ENCODE measurements around the gene ABHD17C.

DNA sequence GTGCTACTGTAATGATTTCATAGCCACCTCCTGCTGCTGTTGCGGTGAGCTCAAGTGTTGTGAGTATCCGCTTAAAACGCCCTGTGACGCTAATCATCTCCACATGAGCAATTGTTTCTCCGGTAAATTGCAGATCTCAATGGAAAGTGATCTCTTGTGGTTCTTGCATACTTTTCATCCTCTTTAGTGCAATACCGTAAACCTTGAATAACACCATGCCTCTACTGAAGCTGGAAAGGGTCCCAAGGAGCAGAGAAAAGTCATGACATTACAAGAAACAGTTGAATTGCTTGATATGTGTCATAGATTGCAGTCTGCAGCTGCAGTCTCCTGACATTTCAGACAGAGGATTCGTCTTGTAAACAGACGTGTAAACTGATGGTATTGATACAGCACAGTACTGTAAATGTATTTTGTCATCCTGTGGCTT, 78.0 kb downstream of the ABHD17C start:
- TF ChIP-seq GABPA (IDR thresholded peaks at IDR 0.05; ENCODE audit: low read depth) (no peak), CTCF (IDR thresholded peaks at IDR 0.05; ENCODE audit: insufficient read depth, low read length) (no peak), POLR2AphosphoS5 (IDR thresholded peaks at IDR 0.05; ENCODE audit: low read depth) (no peak), SPI1 (IDR thresholded peaks at IDR 0.05; ENCODE audit: borderline replicate concordance, low read depth) (no peak)
- TF ChIP-seq, protein P1, sequence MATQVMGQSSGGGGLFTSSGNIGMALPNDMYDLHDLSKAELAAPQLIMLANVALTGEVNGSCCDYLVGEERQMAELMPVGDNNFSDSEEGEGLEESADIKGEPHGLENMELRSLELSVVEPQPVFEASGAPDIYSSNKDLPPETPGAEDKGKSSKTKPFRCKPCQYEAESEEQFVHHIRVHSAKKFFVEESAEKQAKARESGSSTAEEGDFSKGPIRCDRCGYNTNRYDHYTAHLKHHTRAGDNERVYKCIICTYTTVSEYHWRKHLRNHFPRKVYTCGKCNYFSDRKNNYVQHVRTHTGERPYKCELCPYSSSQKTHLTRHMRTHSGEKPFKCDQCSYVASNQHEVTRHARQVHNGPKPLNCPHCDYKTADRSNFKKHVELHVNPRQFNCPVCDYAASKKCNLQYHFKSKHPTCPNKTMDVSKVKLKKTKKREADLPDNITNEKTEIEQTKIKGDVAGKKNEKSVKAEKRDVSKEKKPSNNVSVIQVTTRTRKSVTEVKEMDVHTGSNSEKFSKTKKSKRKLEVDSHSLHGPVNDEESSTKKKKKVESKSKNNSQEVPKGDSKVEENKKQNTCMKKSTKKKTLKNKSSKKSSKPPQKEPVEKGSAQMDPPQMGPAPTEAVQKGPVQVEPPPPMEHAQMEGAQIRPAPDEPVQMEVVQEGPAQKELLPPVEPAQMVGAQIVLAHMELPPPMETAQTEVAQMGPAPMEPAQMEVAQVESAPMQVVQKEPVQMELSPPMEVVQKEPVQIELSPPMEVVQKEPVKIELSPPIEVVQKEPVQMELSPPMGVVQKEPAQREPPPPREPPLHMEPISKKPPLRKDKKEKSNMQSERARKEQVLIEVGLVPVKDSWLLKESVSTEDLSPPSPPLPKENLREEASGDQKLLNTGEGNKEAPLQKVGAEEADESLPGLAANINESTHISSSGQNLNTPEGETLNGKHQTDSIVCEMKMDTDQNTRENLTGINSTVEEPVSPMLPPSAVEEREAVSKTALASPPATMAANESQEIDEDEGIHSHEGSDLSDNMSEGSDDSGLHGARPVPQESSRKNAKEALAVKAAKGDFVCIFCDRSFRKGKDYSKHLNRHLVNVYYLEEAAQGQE (IDR thresholded peaks at IDR 0.05; ENCODE audit: insufficient replicate concordance, low read depth): no peak
